Endothelial cell of umbilical vein (primary cell): ENCODE results near the gene WDPCP.

ENCODE experiments used
- EZH2 ChIP-seq: IDR thresholded peaks from 2 replicates; pipeline ENCODE4 v1.6.1; 2012; ENCODE audit warnings: borderline replicate concordance, low read depth, mild to moderate bottlenecking, moderate library complexity, low read length, inconsistent platforms; ENCODE audit not compliant: severe bottlenecking
- POLR2AphosphoS5 ChIP-seq: IDR thresholded peaks from 2 replicates; pipeline ENCODE4 v1.6.1; 2012; ENCODE audit warnings: low read depth, mild to moderate bottlenecking, control low read depth, low read length, moderate library complexity; ENCODE audit not compliant: insufficient read depth

GRCh38 chr2:63520793-63521192 lies 67.5 kb downstream of the WDPCP start:
- TF ChIP-seq POLR2AphosphoS5 = no peak
- no peak for TF ChIP-seq EZH2
